K562 (cell line): ENCODE measurements around the gene GNL3. TPM values are rescaled to one million over a fixed set of nuclear protein-coding genes. Genes with fewer than 3 reads are reported as not detected.

Experiments
- ATAC-seq: fragments of 200-7000 bp; cut with Tn5 transposase; 3 replicates; pipeline ENCODE4 v1.9.1; 2020; ENCODE audit warnings: moderate library complexity
- BruUV-seq: library from RNA; stranded (reverse); fragments of 400-500 nt; replicated peaks from 2 replicates; lab custom pipeline; 2021; lab: Mats Ljungman, UMichigan
- CTCF ChIA-PET: fragments of 300-600 bp; formaldehyde crosslinking; extraction: SDS; loops from one replicate; lab custom pipeline; 2021; ENCODE audit warnings: low intra/inter-chr PET ratio; lab: Yijun Ruan, JAX
- POLR2A ChIA-PET: fragments of 300-600, 350-650 bp; sonication (Branson Sonifier 250); formaldehyde crosslinking; extraction: SDS; loops from one replicate; lab custom pipeline; 2021; ENCODE audit warnings: antibody characterized with exemption, inconsistent platforms; lab: Yijun Ruan, JAX
- DNase-seq, 4 experiments: peaks; one replicate each; pipeline versions ENCODE4 v3.0.0 to v3.0.0-alpha.2; 2011 to 2018; ENCODE audit warnings: low spot score in 3 of 4, mixed read lengths in 3 of 4; ENCODE audit errors: extremely low read depth in 1 of 4
- FAIRE-seq: peaks from 2 replicates; lab custom pipeline; 2011; peaks lifted over from hg19 to GRCh38; lab: Jason Lieb, UNC
- H2AFZ ChIP-seq: 2 replicates; pipeline ENCODE4 v1.6.0; 2011; ENCODE audit warnings: low read depth, low read length, control low read depth, inconsistent platforms
- H3K27ac ChIP-seq: fragments of 200-600 bp; 3 replicates; pipeline ENCODE4 v1.8.0; 2011; ENCODE audit warnings: low read depth, mild to moderate bottlenecking, control low read depth, inconsistent platforms, low read length, moderate library complexity, mixed read lengths; ENCODE audit errors: extremely low read depth
- H3K27me3 ChIP-seq, 2 experiments: fragments of 300-600 bp in 1 of 2; 2 replicates in 1 of 2; 3 replicates in 1 of 2; pipeline versions ENCODE4 v1.6.0 to v1.8.0; 2011; ENCODE audit warnings: inconsistent platforms in 2 of 2, low read length in 2 of 2, mild to moderate bottlenecking in 1 of 2, mixed read lengths in 1 of 2, moderate library complexity in 1 of 2; ENCODE audit not compliant: control insufficient read depth in 2 of 2, insufficient read depth in 2 of 2
- H3K36me3 ChIP-seq: fragments of 300-600 bp; 3 replicates; pipeline ENCODE4 v1.8.0; 2011; ENCODE audit warnings: mild to moderate bottlenecking, low read length, inconsistent platforms; ENCODE audit not compliant: control insufficient read depth, insufficient read depth
- H3K4me1 ChIP-seq, 2 experiments: fragments of 200-600 bp in 1 of 2; replicated peaks in 1 of 2; 2 replicates in 1 of 2; 3 replicates in 1 of 2; pipeline versions ENCODE4 v1.5.1 to v1.8.0; 2011; ENCODE audit warnings: inconsistent platforms in 2 of 2, low read length in 2 of 2, mild to moderate bottlenecking in 1 of 2, mixed read lengths in 1 of 2, moderate library complexity in 1 of 2; ENCODE audit not compliant: control insufficient read depth in 2 of 2, insufficient read depth in 2 of 2
- H3K4me2 ChIP-seq: 2 replicates; pipeline ENCODE4 v1.6.1; 2011; ENCODE audit warnings: low read length, control low read depth, inconsistent platforms, mixed read lengths; ENCODE audit not compliant: insufficient read depth
- H3K4me3 ChIP-seq: fragments of 200-600 bp; sonication (generic), shearing (Covaris generic); 2 replicates; pipeline ENCODE4 v1.5.1; 2016; ENCODE audit warnings: control low read depth, inconsistent platforms
- H3K79me2 ChIP-seq: fragments of 200-600 bp; 3 replicates; pipeline ENCODE4 v1.8.0; 2011; ENCODE audit warnings: low read length, inconsistent platforms; ENCODE audit not compliant: control insufficient read depth, insufficient read depth
- H3K9ac ChIP-seq, 2 experiments: 2 replicates each; pipeline versions ENCODE4 v1.6.0 to v1.6.1; 2011; ENCODE audit warnings: low read depth in 2 of 2, low read length in 2 of 2, control low read depth in 1 of 2, inconsistent platforms in 1 of 2, mild to moderate bottlenecking in 1 of 2, mixed read lengths in 1 of 2; ENCODE audit not compliant: insufficient read depth in 1 of 2
- H3K9me1 ChIP-seq: one replicate; pipeline ENCODE4 v1.6.0; 2011; ENCODE audit warnings: inconsistent platforms, mild to moderate bottlenecking, low read length, moderate library complexity; ENCODE audit not compliant: control insufficient read depth, insufficient read depth
- H3K9me3 ChIP-seq: replicated peaks from 2 replicates; pipeline ENCODE4 v1.5.1; 2011; ENCODE audit warnings: low read depth, low read length, inconsistent platforms; ENCODE audit not compliant: control insufficient read depth, insufficient read depth
- H4K20me1 ChIP-seq: replicated peaks from 2 replicates; pipeline ENCODE4 v1.6.1; 2011; ENCODE audit warnings: low read length, inconsistent platforms, mixed read lengths; ENCODE audit not compliant: control insufficient read depth, insufficient read depth
- HDAC1 ChIP-seq, 2 experiments: fragments of 450-650 bp; IDR thresholded peaks; 2 replicates each; pipeline ENCODE4 v1.6.1; 2016 to 2017; ENCODE audit warnings: inconsistent platforms in 1 of 2, mild to moderate bottlenecking in 1 of 2, moderate library complexity in 1 of 2
- HDGF ChIP-seq: fragments of 450-650 bp; IDR thresholded peaks from 2 replicates; pipeline ENCODE4 v1.6.1; 2016
- L3MBTL2 ChIP-seq: fragments of 450-650 bp; IDR thresholded peaks from 2 replicates; pipeline ENCODE4 v1.6.1; 2016; ENCODE audit warnings: mild to moderate bottlenecking, moderate library complexity
- TFAP4 ChIP-seq: sonication (generic); formaldehyde crosslinking; IDR thresholded peaks from 2 replicates; pipeline ENCODE4 v1.8.0; 2022; ENCODE audit warnings: missing genetic modification reagents, mild to moderate bottlenecking, moderate library complexity, borderline replicate concordance
- ZBTB7A ChIP-seq: IDR thresholded peaks from 2 replicates; pipeline ENCODE4 v1.6.1; 2011; ENCODE audit warnings: low read depth, mild to moderate bottlenecking, low read length, moderate library complexity, borderline replicate concordance; ENCODE audit not compliant: control insufficient read depth
- WGBS: fragments of 100-300 bp; shearing (Covaris generic); methylation state at CpG from one replicate; pipeline ENCODE4 v1.1.6; 2016; ENCODE audit warnings: low coverage, mixed read lengths; ENCODE audit not compliant: insufficient coverage; ENCODE audit errors: missing lambda C conversion rate; 5-methylcytosine and 5-hydroxymethylcytosine counted together
- in situ Hi-C: fragments of 300-500 bp; cut with MboI; formaldehyde crosslinking; loops from 4 replicates; pipeline ENCODE4 v1.15.0; 2018; ENCODE audit warnings: inconsistent platforms, mixed read lengths
- intact Hi-C: fragments of 100-400 bp; cut with micrococcal nuclease; formaldehyde crosslinking; loops from 2 replicates; pipeline ENCODE4 v1.14.2; 2022
- polyA plus RNA-seq, 8 experiments: library from polyadenylated mRNA; depleted of rRNA in 4 of 8; stranded (reverse) in 5 of 8; unstranded in 3 of 8; fragments of >200 nt; fragmentation: Nextera tagmentation in 2 of 8; fragmentation: Illumina TruSeq in 1 of 8; extraction: Ambion mirVana in 2 of 8; extraction: Trizol in 1 of 8; gene quantifications; 2 replicates each; pipeline versions ENCODE4 v1.2.1 to v1.2.3, GENCODE V29; 2011 to 2014; ENCODE audit warnings: inconsistent platforms in 1 of 8, missing spikeins in 1 of 8
- total RNA-seq, 7 experiments: library from RNA; depleted of rRNA in 6 of 7; stranded (reverse); fragments of >200 nt in 6 of 7; fragmentation: Illumina TruSeq in 2 of 7; extraction: Trizol in 2 of 7; gene quantifications; 2 replicates each; pipeline versions ENCODE4 v1.2.1 to v1.2.3, GENCODE V29; 2011 to 2021; ENCODE audit warnings: low replicate concordance in 1 of 7
- TF ChIP-seq, protein P1 (sequence below): sonication (generic); formaldehyde crosslinking; IDR thresholded peaks from 2 replicates; pipeline ENCODE4 v1.8.0; 2023; ENCODE audit warnings: mild to moderate bottlenecking, missing genetic modification reagents
- TF ChIP-seq, protein P2 (sequence below): fragments of 450-650 bp; IDR thresholded peaks from 2 replicates; pipeline ENCODE4 v1.6.1; 2016
- TF ChIP-seq, protein P3 (sequence below), 2 experiments: fragments of 450-650 bp; conservative IDR thresholded peaks; 2 replicates each; pipeline ENCODE4 v1.6.1; 2017; ENCODE audit warnings: mild to moderate bottlenecking in 2 of 2, moderate library complexity in 2 of 2

GNL3 gene
- total and polyA plus RNA-seq, 9 of the 15 experiments (the other 6 are each of a cell fraction or from before 2014, with no cell fraction given), result 132 to 313 (median 220) TPM

- Histone ChIP-seq H3K9me3 (no peaks in the 10 kb centered on the region), H3K9me1 (no peaks in the 10 kb centered on the region), H3K36me3 (peaks cover 19% of the 10 kb centered on the region), H3K27me3 (no peaks in the 10 kb centered on the region), H3K4me3 (peak overlapping the region; percentile 83), H3K27ac (peak overlapping the region; percentile 78), H3K4me2 (peak overlapping the region; percentile 94), H2AFZ (peak overlapping the region; percentile 96), H3K4me1 (peaks cover 7 to 10% of the 10 kb centered on the region in 2 experiments; a peak in 3 of 5 replicates), H3K79me2 (peaks cover 49% of the 10 kb centered on the region), H3K9ac (peak overlapping the region; percentile 79 to 98), H4K20me1 (no peaks in the 10 kb centered on the region)
- TF ChIP-seq L3MBTL2 (peak; percentile 22; the same call in 1 of the 2 replicates), ZBTB7A (peak; percentile 9; the same call in 1 of the 2 replicates), TFAP4 (peak; percentile 17; the same call in 1 of the 2 replicates), HDAC1 (IDR thresholded peaks at IDR 0.05) (peak in 1 of 2 experiments; percentile 37; a peak in 1 of 4 replicates), HDGF (no peak)
- TF ChIP-seq, protein P1, sequence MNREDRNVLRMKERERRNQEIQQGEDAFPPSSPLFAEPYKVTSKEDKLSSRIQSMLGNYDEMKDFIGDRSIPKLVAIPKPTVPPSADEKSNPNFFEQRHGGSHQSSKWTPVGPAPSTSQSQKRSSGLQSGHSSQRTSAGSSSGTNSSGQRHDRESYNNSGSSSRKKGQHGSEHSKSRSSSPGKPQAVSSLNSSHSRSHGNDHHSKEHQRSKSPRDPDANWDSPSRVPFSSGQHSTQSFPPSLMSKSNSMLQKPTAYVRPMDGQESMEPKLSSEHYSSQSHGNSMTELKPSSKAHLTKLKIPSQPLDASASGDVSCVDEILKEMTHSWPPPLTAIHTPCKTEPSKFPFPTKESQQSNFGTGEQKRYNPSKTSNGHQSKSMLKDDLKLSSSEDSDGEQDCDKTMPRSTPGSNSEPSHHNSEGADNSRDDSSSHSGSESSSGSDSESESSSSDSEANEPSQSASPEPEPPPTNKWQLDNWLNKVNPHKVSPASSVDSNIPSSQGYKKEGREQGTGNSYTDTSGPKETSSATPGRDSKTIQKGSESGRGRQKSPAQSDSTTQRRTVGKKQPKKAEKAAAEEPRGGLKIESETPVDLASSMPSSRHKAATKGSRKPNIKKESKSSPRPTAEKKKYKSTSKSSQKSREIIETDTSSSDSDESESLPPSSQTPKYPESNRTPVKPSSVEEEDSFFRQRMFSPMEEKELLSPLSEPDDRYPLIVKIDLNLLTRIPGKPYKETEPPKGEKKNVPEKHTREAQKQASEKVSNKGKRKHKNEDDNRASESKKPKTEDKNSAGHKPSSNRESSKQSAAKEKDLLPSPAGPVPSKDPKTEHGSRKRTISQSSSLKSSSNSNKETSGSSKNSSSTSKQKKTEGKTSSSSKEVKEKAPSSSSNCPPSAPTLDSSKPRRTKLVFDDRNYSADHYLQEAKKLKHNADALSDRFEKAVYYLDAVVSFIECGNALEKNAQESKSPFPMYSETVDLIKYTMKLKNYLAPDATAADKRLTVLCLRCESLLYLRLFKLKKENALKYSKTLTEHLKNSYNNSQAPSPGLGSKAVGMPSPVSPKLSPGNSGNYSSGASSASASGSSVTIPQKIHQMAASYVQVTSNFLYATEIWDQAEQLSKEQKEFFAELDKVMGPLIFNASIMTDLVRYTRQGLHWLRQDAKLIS, result no peak
- TF ChIP-seq, protein P2, sequence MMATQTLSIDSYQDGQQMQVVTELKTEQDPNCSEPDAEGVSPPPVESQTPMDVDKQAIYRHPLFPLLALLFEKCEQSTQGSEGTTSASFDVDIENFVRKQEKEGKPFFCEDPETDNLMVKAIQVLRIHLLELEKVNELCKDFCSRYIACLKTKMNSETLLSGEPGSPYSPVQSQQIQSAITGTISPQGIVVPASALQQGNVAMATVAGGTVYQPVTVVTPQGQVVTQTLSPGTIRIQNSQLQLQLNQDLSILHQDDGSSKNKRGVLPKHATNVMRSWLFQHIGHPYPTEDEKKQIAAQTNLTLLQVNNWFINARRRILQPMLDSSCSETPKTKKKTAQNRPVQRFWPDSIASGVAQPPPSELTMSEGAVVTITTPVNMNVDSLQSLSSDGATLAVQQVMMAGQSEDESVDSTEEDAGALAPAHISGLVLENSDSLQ, result 0 out of 2 replicates have a peak, but pooled peaks have one; percentile 15
- TF ChIP-seq, protein P3, sequence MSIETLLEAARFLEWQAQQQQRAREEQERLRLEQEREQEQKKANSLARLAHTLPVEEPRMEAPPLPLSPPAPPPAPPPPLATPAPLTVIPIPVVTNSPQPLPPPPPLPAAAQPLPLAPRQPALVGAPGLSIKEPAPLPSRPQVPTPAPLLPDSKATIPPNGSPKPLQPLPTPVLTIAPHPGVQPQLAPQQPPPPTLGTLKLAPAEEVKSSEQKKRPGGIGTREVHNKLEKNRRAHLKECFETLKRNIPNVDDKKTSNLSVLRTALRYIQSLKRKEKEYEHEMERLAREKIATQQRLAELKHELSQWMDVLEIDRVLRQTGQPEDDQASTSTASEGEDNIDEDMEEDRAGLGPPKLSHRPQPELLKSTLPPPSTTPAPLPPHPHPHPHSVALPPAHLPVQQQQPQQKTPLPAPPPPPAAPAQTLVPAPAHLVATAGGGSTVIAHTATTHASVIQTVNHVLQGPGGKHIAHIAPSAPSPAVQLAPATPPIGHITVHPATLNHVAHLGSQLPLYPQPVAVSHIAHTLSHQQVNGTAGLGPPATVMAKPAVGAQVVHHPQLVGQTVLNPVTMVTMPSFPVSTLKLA (conservative IDR thresholded peaks at IDR 0.05), result peak; percentile 49 to 54; a peak in 3 of 4 replicates
- ATAC-seq (peak; percentile 34), FAIRE-seq (peak; percentile 19), DNase-seq (peak in 3 of 4 experiments; percentile 11 to 37 (median 22))
- TSS peak; percentile 69 for BruUV-seq
- intact Hi-C loops, result no loop called here
- ChIA-PET POLR2A (interaction anchor here (1.1 to 1.6 kb wide), 4 partner anchors 8 to 15 kb away, joined by 3 to 6 read pairs (median 5); no protein-coding TSS in a partner anchor), CTCF (interaction anchor here (0.7 kb wide), 1 partner anchor 157 kb away, joined by 3 read pairs; no protein-coding TSS in a partner anchor)
- 1% methylated on average over 13 of the region's 22 CpGs for WGBS
- in situ Hi-C loops, result no loop called here
Measured at GRCh38 chr3:52704611-52705437, 19.0 kb downstream of the GNL3 start.
